GM12878 (cell line): ENCODE results near the gene TCF7L2.

Source experiments
- CBFB ChIP-seq: IDR thresholded peaks from 2 replicates; pipeline ENCODE4 v1.6.1; 2016; ENCODE audit warnings: antibody characterized with exemption, low read depth
- CHD1 ChIP-seq: IDR thresholded peaks from 2 replicates; pipeline ENCODE4 v1.6.1; 2012; ENCODE audit warnings: low read depth, low read length, improper control_type of control experiment
- CTCF ChIP-seq, 3 experiments: IDR thresholded peaks in 2 of 3; conservative IDR thresholded peaks in 1 of 3; 2 replicates each; pipeline ENCODE4 v1.5.1; 2011; ENCODE audit warnings: low read depth in 3 of 3, low read length in 3 of 3, mild to moderate bottlenecking in 3 of 3, control low read depth in 2 of 3, moderate library complexity in 2 of 3, inconsistent platforms in 1 of 3, mixed read lengths in 1 of 3; ENCODE audit not compliant: control insufficient read depth in 2 of 3, insufficient read depth in 1 of 3; ENCODE audit errors: extremely low read depth in 1 of 3
- EGR1 ChIP-seq, 2 experiments: IDR thresholded peaks; 1 replicate in 1 of 2; 2 replicates in 1 of 2; pipeline ENCODE4 v1.6.1; 2011 to 2012; ENCODE audit warnings: low read depth in 2 of 2, low read length in 2 of 2, borderline replicate concordance in 1 of 2, mild to moderate bottlenecking in 1 of 2, moderate library complexity in 1 of 2
- EZH2 ChIP-seq: IDR thresholded peaks from 2 replicates; pipeline ENCODE4 v1.6.1; 2012; ENCODE audit warnings: low read depth, mild to moderate bottlenecking, control low read depth, inconsistent platforms, low read length, borderline replicate concordance; ENCODE audit not compliant: control insufficient read depth
- FOXM1 ChIP-seq: IDR thresholded peaks from 2 replicates; pipeline ENCODE4 v1.6.1; 2012; ENCODE audit warnings: low read depth, mild to moderate bottlenecking, inconsistent platforms, low read length, moderate library complexity
- MAX ChIP-seq: IDR thresholded peaks from 2 replicates; pipeline ENCODE4 v1.6.1; 2012; ENCODE audit warnings: low read depth, low read length, improper control_type of control experiment
- NRF1 ChIP-seq: conservative IDR thresholded peaks from 2 replicates; pipeline ENCODE4 v1.6.1; 2011; ENCODE audit warnings: mild to moderate bottlenecking, low read depth, low read length, improper control_type of control experiment
- PBX3 ChIP-seq: IDR thresholded peaks from 2 replicates; pipeline ENCODE4 v1.6.1; 2011; ENCODE audit warnings: mild to moderate bottlenecking, low read depth, low read length, moderate library complexity; ENCODE audit not compliant: insufficient replicate concordance
- POLR2AphosphoS5 ChIP-seq: IDR thresholded peaks from 2 replicates; pipeline ENCODE4 v1.6.1; 2011; ENCODE audit warnings: mild to moderate bottlenecking, low read length, inconsistent platforms
- SP1 ChIP-seq: IDR thresholded peaks from one replicate; pipeline ENCODE4 v1.6.1; 2011; ENCODE audit warnings: low read depth, low read length
- YY1 ChIP-seq: IDR thresholded peaks from 2 replicates; pipeline ENCODE4 v1.6.1; 2011; ENCODE audit warnings: low read depth, mild to moderate bottlenecking, low read length
- ZNF217 ChIP-seq: fragments of 450-650 bp; IDR thresholded peaks from 2 replicates; pipeline ENCODE4 v1.6.1; 2017; ENCODE audit warnings: antibody characterized with exemption, mild to moderate bottlenecking
- ZNF274 ChIP-seq: IDR thresholded peaks from one replicate; pipeline ENCODE4 v1.8.0; 2011; ENCODE audit not compliant: insufficient read length, insufficient read depth

- no peak for TF ChIP-seq PBX3
- no peak for TF ChIP-seq CTCF (IDR thresholded peaks at IDR 0.05 in 2 of 3, conservative IDR thresholded peaks at IDR 0.05 in 1 of 3; ENCODE audit: control insufficient read depth in 2 of 3, extremely low read depth in 1 of 3, insufficient read depth in 1 of 3, low read depth in 3 of 3, low read length in 3 of 3)
- no peak for TF ChIP-seq EGR1 (IDR thresholded peaks at IDR 0.05; ENCODE audit: borderline replicate concordance in 1 of 2, low read depth in 2 of 2, low read length in 2 of 2)
- no peak for TF ChIP-seq YY1
- TF ChIP-seq FOXM1 = no peak
- no peak for TF ChIP-seq NRF1
- TF ChIP-seq POLR2AphosphoS5 = no peak
- TF ChIP-seq SP1 = no peak
- TF ChIP-seq CHD1 = no peak
- TF ChIP-seq ZNF274 = no peak
- no peak for TF ChIP-seq CBFB
- no peak for TF ChIP-seq MAX
- no peak for TF ChIP-seq EZH2
- TF ChIP-seq ZNF217 = no peak
These were observed 94.1 kb downstream of the TCF7L2 start for GRCh38 chr10:113044016-113044755.
